ENCODE measurements around the gene NDUFA8.
A peak's percentile ranks its signal among the peaks of the same experiment; 100 is the strongest.

The NDUFA8 gene

GRCh38 chr9:122183501-122183900 lies 23.9 kb upstream of the NDUFA8 start:
- DNase-seq = no peak

GRCh38 chr9:122180633-122181032 lies 21.1 kb upstream of the NDUFA8 start:
- no peak for DNase-seq

GRCh38 chr9:122179690-122180074 lies 20.1 kb upstream of the NDUFA8 start:
- no peak for DNase-seq

DNA sequence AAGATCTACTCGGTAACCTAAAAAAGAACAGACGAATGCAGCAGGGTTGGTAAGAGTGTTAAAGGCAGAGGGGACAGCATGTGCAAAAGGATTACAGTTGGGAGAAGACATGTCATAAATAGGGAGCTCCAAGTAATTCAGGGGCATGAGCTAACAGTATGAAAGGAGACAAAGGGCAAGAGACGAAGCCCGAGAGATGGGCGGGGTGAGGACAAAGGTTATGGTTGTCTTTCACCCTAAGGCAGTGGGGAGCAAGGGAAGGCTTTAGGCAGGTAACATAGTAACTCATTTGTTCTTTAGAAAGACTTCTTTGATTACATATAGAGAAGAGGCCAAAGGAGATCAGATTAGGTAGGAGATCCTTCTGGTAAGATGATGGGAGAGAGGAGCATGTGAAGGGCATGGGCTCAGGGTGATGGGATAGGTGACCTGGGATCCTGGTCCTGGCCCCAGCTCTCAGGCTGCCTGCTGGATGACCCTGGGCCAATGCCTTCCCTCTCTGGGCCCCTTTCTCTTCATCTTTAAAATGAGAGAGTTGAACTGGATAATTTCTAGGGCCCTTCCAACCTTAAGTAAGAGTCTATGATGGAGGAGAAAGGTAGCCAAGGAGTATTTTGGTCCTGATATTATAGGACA lies 19.6 kb upstream of the NDUFA8 start:
- no peak for DNase-seq

DNA sequence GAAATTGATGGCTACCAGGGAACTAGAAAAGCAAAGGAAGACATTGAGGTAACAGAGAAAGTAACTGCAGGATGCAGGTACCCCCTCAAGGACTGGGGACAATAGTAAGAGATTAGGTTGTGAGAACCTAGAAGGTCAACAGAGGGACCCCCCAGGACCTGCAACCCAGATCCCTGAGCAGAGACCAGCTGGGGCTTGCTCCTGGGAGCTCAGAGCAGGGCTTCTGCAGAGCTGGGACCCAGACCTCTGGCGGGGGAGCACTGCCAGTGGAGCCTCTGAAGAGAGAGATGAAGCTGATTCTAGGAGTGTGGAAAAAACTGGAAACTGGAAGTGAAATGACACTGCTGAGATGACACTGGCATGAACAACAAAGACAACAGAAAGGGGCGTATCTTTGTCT lies 17.3 kb upstream of the NDUFA8 start:
- DNase-seq = no peak

GRCh38 chr9:122173670-122174069 lies 14.1 kb upstream of the NDUFA8 start:
- no peak for DNase-seq

DNA sequence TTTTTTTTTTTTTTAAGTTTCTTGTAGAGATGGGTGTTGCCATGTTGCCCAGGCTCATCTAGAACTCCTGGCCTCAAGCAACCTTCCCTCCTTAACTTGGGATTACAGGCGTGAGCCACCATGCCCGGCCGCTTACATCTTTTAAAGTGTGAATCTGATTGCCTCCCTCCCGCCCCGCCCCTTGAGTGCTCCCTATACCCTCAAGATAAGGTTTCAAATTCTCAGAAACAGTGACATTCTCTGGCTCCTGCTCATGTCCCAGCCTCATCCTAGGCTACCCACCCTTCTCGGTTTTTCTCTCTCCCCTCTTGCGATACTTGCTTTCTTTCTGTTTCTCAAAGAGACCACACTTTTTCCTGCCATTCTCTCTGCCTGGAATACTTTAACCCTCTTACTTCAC lies 12.6 kb upstream of the NDUFA8 start:
- no peak for DNase-seq

GRCh38 chr9:122168356-122168755 lies 8.8 kb upstream of the NDUFA8 start:
- no peak for DNase-seq

- DNase-seq = no peak
Observed at GRCh38 chr9:122164286-122164685, 4.7 kb upstream of the NDUFA8 start.

DNA sequence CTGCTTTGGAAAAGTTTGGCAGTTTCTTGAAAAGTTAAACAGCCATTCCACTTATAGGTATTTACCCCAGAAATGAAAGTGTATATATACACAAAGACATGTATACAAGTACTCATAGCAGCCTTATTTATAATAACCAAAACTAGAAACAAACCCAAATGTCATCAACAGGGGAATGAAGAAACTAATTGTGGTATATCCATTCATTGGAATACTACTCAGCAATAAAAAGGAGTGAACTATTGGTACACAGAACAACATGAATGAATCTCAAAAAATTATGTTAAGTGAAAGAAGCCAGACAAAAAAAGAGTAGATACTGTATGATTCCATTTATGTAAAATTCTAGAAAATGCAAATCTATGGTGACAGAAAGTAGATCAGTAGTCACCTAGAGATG lies 2.8 kb upstream of the NDUFA8 start:
- no peak for DNase-seq

- no peak for DNase-seq
Observed at GRCh38 chr9:122159925-122160246, 307 bp upstream of the NDUFA8 start.

DNA sequence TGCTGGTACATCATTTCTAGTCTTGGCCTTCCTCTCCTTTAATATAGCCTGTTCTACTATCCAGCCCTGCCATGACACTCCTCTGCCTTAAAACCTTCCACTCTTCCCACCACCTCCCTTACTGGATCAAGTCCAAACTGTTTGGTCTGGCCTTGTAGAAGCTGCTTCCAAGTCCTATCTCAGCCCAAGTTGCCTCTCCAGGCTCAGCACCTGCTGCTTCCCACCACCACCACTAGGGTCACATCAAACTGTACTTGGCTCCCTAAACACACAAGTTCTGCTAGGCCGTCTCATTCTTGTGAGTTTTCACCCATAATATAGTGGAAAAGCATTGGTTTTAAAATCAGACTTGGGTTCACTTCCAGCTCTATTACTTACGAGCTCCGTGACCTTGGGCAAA lies 1.4 kb downstream of the NDUFA8 start:
- peak; percentile 22 to 28 for DNase-seq

GRCh38 chr9:122155796-122156195 lies 3.8 kb downstream of the NDUFA8 start:
- DNase-seq = peak; percentile 49 to 53

GRCh38 chr9:122151267-122151828 lies 8.2 kb downstream of the NDUFA8 start:
- no peak for DNase-seq

DNA sequence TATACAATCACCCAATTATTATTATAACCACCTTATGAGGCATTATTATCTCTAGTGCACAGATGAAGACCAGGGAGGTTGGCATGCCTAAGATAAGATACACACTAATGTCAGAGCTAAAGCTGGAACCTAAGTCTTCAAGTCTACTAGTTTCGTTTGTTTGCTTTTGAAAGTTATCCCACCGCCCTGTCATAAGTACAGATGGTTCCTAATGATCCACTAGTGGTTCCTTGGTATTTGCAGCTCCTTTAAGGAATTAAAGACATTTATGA lies 14.1 kb downstream of the NDUFA8 start:
- no peak for DNase-seq

GRCh38 chr9:122144836-122145591 lies 14.6 kb downstream of the NDUFA8 start:
- DNase-seq = no peak

- no peak for DNase-seq
Observed at GRCh38 chr9:122143876-122144405, 15.6 kb downstream of the NDUFA8 start.

GRCh38 chr9:122143296-122143695 lies 16.3 kb downstream of the NDUFA8 start:
- no peak for DNase-seq

DNA sequence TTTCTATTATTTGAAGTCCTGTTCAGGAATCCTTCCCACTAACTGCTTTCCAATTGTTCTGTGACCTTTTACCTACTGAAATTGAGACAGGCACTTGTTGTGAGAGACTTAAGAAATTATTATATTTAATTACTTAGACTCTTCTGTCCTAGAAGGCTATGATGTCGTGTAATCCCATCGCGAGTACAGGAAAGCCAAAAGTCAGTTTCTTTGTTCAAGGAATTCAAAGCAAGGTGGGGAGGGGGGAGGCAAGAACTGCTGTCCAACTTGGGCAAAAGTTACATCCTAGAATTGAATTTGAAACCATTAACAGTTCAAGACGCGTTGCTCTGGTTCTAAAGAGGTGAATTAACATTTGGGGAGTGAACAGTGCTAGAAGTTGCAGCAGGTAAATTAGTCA lies 17.9 kb downstream of the NDUFA8 start:
- no peak for DNase-seq

DNA sequence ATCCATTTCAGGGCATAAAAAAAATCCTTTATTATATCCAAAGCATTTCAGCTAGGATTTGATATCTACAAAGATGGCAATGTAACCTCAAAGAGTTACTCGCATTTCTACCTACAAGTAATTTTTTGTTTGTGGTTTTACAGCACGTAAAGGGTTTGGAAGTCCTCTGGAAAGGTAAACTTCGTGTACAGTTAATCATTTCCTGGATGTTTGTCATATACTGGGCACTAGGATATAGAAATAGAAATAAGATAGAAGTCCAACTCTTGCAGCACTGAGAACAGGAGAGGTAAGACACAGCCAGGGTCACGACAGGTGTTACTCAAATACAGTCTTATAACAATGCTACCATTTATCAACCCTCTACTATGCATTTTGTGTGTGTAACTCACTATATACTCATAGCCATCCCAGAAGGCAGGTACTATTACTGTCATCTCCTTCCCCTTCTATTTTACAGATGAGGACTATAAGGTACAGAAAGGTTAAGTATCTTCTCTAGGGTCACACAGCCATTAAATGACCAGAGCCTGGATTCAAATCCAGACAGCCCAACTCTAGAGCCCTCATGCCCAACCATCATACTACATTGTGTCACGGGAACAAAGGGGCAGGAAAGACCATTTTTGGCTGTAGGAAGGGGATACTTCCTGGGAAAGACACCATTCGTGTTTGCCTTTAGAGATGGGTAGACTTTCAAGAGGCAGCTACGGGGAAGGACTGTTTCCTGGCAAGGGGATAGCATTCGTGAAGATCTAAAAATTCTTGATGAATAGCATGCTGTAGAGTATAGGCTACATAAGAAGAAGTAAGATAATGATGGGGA lies 19.0 kb downstream of the NDUFA8 start:
- DNase-seq = no peak

DNA sequence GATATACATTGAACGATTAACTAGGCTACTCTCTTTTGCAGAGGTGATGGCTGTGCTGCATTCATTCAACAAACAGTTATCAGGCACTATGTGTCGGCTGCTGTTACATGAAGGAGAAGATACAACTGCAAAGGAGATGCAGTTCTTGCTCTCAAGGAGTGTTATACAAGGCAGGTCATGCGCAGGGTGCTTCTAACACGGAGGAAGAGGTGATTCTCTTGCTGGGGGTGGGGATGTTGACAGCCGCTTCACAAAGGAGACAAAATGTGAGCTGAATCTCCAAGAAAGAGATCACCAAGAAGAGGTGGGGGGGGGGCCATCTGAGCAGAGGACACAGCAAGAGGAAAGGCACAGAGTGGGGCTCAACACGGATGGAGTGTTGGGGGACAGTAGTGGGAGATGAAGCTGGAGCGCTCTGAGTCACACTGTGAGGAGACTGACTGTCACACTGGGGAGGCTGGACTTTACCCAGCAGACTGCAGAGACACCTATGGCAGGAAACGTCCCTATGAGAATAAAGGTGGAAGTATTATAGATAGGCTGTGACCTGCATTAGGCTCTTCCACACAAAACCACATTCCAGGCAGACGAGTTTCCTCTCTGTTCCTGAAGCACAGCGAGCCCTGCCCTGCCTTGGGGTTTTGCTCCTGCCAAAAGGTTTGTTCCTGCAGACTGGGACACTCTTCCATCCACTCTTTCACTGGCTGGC lies 20.9 kb downstream of the NDUFA8 start:
- DNase-seq = no peak

- DNase-seq = no peak
Observed at GRCh38 chr9:122135529-122135859, 24.1 kb downstream of the NDUFA8 start.

GRCh38 chr9:122134822-122135528 lies 24.6 kb downstream of the NDUFA8 start:
- no peak for DNase-seq

Measured in inflammatory macrophage treated with lipopolysaccharide for 1 hour (primary cell).